Measurements from ENCODE around the gene CDKL5.
A peak's percentile ranks its signal among the peaks of the same experiment; 100 is the strongest.
"Not testable (repeated sequence)": the region's sequence is repeated elsewhere in the genome, so short reads cannot be mapped to it uniquely, and the experiment has no call there.

Gene CDKL5

GRCh38 chrX:18578546-18578945 is 153.1 kb downstream of the CDKL5 start:
- no peak for DNase-seq

GRCh38 chrX:18579495-18579894 is 154.1 kb downstream of the CDKL5 start:
- DNase-seq = no peak

DNA sequence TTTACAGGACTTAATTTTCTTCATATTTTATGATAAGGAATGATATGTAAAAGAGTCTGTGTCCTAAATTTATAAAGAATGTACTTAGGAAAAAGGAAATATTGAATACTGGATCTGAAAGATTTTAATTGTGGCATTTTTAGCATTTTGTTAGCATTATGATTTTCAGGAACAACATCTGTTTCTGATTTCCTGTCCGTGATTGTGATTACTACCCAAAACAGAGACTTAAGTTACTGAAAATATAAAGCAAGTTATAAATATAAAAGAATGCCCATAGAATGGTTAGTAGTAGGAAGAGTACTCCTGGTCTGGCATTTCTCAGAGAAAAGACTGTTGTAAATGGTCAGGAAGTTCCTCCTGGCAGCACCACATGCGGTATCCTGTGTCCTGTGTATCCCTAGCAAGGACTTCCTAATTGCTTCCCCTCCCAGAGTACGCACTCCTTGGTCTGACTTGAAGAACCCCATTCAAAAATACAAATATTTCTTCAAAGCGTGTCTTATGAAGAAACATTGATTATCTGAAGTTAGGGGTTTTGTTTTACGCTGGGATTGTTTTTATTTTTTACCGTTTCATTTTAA is 157.6 kb downstream of the CDKL5 start:
- DNase-seq = no peak

GRCh38 chrX:18589292-18589691 is 163.9 kb downstream of the CDKL5 start:
- DNase-seq = not testable (repeated sequence)

GRCh38 chrX:18591834-18592233 is 166.4 kb downstream of the CDKL5 start:
- no peak for DNase-seq

DNA sequence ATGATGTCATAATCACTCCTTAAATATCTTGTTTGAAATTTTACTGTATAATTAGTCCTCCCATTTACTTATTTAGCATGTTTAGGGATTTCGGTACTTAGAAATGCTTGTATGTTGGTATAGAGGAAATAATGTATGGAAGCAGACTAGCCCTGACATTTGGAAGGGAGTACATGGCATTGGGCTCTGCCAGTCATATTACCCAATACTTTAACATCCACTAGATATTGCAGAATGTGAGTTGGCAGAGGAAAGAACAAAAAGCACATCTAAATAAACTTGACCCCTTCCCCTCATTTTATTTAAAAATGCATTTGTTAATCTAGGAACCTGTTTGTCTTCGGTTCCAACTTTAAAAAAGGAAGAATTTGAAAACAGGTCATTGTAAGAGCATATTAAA is 168.7 kb downstream of the CDKL5 start:
- no peak for DNase-seq

GRCh38 chrX:18596096-18596495 is 170.7 kb downstream of the CDKL5 start:
- peak; percentile 4 for DNase-seq

DNA sequence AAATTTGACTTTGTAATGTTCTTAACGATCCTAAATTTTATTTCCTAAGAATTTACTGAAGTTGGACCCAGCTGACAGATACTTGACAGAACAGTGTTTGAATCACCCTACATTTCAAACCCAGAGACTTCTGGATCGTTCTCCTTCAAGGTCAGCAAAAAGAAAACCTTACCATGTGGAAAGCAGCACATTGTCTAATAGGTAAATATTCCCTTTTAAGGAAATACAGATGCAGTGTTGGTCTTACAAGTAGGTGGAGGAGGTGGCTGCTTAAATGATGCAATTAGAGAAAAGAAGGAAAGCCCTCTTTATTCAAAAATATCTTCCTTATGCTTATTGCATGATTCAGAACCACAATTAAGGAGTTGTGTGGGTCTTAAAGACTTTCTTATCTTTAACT is 173.0 kb downstream of the CDKL5 start:
- DNase-seq = no peak

- DNase-seq = no peak
Measured at GRCh38 chrX:18607966-18608365, 182.6 kb downstream of the CDKL5 start.

DNA sequence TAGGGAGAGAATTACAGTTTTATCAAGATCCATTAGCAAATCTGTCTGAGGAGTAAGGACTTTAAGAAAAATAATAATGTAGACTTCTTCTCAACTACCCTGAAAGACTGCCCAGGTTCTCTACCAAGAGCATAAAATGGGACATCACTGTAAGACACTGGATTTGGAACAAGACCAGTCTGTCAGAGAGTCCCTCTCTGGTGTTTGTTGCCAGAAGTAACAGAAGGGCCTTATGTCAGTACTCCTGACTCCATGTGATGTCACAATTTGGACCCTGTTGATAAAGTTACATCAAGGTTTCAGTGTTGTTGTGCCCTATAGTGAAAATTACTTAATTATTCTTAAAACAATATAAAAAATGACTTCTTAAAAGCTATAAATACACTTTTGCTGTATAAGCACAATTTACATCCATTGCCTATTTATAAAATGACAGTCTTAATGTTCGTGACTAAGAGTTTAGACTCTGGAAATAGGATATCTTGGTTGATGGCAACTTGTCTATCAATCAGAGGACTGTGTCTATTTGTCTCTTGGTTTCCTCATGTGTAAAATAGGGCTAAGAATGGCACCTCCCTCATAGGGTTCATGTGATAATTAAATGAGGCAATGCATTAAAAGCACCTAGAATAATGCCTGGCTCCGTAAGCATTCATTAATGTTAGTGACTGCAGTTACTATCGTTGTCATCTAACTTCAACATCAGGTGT is 188.7 kb downstream of the CDKL5 start:
- DNase-seq = no peak

DNA sequence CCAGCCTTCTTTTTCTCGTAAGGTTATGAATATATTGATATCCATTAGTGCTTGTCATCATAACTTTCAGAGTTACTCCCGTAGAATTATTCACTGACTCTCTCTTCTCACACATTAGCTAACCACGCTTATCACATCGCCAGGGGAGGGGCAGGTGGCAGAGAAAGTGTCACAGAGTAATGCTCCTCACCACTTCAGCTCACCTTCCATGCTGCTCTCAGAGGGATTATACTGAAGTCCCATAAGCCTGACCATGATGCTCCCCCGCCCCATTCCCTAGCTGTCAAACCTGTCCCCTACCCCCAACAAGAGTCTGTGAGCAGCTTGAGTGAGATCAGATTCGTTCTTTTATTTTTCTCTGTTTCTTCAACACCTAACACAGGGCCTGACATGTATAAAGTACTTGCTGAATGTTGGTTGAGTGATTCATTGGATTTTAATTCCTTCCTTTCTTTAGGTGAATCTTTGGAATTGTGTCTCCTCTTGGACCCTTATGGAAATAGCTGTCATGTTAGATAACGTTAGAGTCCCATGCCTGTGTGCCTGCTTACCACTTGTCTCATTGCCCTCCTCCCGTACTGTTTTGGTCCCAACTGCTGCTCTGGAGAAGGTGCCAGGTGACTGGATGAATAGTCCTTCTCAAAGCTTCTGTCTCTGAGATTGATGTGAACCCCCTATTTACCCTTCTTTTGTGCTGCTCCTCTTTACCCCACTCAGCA is 191.4 kb downstream of the CDKL5 start:
- DNase-seq = no peak

GRCh38 chrX:18617407-18617750 is 192.0 kb downstream of the CDKL5 start:
- DNase-seq = no peak

- DNase-seq = no peak
Measured at GRCh38 chrX:18619288-18619687, 193.9 kb downstream of the CDKL5 start.

GRCh38 chrX:18620349-18620748 is 194.9 kb downstream of the CDKL5 start:
- no peak for DNase-seq

DNA sequence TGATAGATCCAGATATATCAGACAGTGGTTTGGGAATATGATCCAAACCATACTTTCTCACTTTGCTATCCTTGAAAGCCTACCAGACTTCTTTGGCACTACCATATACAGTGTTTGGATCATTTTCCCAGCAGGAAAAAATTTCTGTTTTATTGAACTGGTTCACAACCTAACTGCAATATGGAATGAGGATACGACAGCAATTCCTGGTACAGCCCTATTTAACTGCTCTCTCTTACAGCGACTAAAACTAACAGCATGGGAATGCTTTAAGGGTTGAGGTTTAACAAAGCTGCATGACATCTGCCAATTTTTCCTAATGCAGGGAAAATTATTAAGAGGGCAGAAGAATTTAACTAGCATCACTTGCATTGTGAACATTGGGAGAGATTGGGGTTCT is 199.2 kb downstream of the CDKL5 start:
- no peak for DNase-seq

- DNase-seq = no peak
Measured at GRCh38 chrX:18630934-18631333, 205.5 kb downstream of the CDKL5 start.

- no peak for DNase-seq
Measured at GRCh38 chrX:18638398-18638797, 213.0 kb downstream of the CDKL5 start.

DNA sequence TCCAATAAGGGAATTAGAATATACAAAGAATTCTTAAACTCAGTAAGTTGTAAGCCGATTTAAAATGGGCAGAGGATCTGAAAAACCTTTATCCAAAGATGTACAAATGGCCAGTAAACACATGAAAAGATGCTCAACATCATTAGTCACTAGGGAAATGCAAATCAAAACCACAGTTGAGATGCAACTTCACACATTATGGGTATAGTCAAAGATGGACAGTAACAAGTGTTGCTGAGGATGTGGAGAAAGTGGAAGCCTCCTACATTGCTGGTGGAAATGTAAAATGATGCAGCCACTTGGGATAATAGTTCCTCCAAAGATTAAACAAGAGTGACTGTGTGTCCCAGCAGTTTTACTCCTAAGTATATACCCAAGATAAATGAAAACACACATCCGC is 213.9 kb downstream of the CDKL5 start:
- no peak for DNase-seq

DNA sequence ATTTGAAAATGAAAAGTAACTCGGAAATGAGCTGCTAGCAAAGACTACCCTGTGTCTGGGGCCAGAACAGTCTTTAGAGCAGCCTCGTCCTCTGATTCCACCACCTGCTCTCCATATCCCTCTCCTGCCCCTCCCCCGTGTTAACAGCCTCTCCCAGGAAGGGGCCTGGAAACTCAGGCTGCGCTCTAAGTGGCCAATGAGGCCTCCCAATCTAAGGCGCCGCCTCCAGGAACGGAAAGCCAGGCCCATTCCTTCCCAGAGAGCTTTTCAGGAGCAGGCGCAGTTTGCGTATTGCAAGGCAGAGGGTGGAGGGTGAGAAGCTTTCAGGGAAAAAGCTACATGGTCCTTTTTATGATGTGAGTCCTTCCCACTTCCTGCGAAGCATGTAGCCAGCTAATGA is 215.3 kb downstream of the CDKL5 start:
- DNase-seq = peak; percentile 18

DNA sequence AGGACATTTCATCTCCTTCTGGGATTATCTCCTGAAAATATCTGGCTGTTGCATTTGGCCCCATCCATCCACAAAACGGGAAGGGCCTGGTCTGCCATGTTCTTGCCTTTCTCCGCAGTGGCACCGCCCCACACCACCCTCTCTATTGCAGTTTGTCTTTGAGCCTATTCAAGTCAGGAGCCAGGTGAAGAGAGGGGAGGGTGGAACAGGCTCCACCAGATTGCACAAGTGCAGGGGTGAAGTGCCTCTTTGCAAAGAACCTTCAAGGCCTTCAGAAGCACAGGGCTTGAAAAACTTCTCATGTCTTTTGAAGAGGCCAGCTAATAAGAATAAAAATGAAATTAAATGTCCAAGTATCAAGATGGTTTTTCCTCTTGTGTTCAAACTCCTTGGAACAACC is 217.8 kb downstream of the CDKL5 start:
- no peak for DNase-seq

- DNase-seq = no peak
Measured at GRCh38 chrX:18643853-18644252, 218.4 kb downstream of the CDKL5 start.

DNA sequence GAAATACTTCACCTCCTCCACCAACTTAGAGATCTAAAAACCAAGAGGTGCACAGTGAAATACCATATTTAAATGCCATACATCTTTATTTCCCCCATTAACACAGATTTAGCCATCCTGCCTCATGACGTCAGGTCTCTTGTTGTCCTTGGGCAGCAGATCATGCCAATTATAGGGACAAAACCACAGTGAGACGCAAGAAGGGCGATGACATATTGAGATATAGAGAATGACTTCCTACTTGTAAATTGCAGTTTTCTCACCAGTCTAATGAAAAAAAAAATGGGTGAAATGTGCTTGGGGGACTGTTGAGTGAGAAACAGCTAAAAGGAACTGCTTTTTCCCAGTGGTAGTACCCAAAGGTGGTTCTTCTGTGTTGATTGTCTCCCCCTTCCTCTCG is 222.2 kb downstream of the CDKL5 start:
- no peak for DNase-seq

DNA sequence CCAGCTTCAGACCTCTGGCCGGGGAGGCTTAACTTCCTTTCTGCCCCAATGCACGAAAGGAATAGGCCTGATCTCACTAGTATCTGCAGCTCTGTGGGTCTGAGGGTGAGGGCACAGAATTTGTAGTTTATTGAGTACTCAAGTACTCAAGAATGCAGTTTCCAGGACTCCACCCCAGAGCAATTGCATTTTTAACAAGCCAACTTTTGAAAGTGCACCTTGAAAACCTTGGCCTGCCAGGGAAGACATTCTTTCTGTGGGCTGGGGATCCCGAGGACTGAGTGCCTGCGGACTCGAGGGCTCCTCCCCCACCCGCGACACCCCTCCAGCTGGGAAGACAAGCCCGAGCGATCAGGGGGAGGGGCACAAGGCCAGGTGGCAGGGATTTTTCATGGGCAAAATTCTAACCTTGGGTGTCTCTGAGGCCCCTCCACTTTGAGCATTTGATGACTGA is 224.1 kb downstream of the CDKL5 start:
- no peak for DNase-seq

- DNase-seq = no peak
Measured at GRCh38 chrX:18650662-18651061, 225.3 kb downstream of the CDKL5 start.
